ENCODE data around the gene HLA-E. TPM values are rescaled to one million over a fixed set of nuclear protein-coding genes. Genes with fewer than 3 reads are reported as not detected.

HLA-E gene
- total and polyA plus RNA-seq, 2 donors (not counting 3 experiments of a cell fraction or from before 2014, with no cell fraction given): 271 to 298 TPM

GRCh38 chr6:30461055-30461454 is 28.3 kb upstream of the HLA-E start:
- H3K9me3 ChIP-seq (replicated peaks; ENCODE audit: control insufficient read depth, insufficient read depth, low read length): no peaks in the 10 kb centered on the region
- no peaks in the 10 kb centered on the region for H3K79me2 ChIP-seq (ENCODE audit: control insufficient read depth, insufficient read depth, low read length)
- H4K20me1 ChIP-seq (replicated peaks; ENCODE audit: control insufficient read depth, extremely low read depth, insufficient read depth, low read length): no peaks in the 10 kb centered on the region
- no peak overlapping the region for H3K9ac ChIP-seq (replicated peaks; ENCODE audit: extremely low read depth, insufficient read depth, low read length)
- POLR2A ChIA-PET: no interaction called here
- no peak overlapping the region for H3K4me2 ChIP-seq (ENCODE audit: insufficient read depth, low read length)
- no peak overlapping the region for H3K4me3 ChIP-seq (replicated peaks in 1 of 3; ENCODE audit: insufficient read depth in 1 of 3, low read depth in 1 of 3, low read length in 3 of 3)
- H3K27me3 ChIP-seq (ENCODE audit: control insufficient read depth in 2 of 2, insufficient read depth in 2 of 2, low read length in 2 of 2): peaks cover 78 to 94% of the 10 kb centered on the region in 2 experiments
- no peak for TF ChIP-seq POLR2AphosphoS5 (IDR thresholded peaks at IDR 0.05; ENCODE audit: insufficient read depth, low read depth, low read length)
- no peak for TF ChIP-seq POLR2A (IDR thresholded peaks at IDR 0.05; ENCODE audit: low read depth, low read length)
- TF ChIP-seq EZH2 (IDR thresholded peaks at IDR 0.05; ENCODE audit: borderline replicate concordance, low read depth, low read length, severe bottlenecking): no peak
- TF ChIP-seq FOS (IDR thresholded peaks at IDR 0.05; ENCODE audit: borderline replicate concordance, insufficient read depth, low read length): no peak
- TF ChIP-seq MYC (IDR thresholded peaks at IDR 0.05; ENCODE audit: low read depth, low read length): no peak
- no peak for TF ChIP-seq GATA2 (IDR thresholded peaks at IDR 0.05; ENCODE audit: insufficient read depth, insufficient read length, low read depth, low read length)
- TF ChIP-seq, protein P1, sequence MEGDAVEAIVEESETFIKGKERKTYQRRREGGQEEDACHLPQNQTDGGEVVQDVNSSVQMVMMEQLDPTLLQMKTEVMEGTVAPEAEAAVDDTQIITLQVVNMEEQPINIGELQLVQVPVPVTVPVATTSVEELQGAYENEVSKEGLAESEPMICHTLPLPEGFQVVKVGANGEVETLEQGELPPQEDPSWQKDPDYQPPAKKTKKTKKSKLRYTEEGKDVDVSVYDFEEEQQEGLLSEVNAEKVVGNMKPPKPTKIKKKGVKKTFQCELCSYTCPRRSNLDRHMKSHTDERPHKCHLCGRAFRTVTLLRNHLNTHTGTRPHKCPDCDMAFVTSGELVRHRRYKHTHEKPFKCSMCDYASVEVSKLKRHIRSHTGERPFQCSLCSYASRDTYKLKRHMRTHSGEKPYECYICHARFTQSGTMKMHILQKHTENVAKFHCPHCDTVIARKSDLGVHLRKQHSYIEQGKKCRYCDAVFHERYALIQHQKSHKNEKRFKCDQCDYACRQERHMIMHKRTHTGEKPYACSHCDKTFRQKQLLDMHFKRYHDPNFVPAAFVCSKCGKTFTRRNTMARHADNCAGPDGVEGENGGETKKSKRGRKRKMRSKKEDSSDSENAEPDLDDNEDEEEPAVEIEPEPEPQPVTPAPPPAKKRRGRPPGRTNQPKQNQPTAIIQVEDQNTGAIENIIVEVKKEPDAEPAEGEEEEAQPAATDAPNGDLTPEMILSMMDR (IDR thresholded peaks at IDR 0.05; ENCODE audit: extremely low read depth in 1 of 2, insufficient read depth in 1 of 2, low read depth in 1 of 2, low read length in 2 of 2): no peak
- TF ChIP-seq, protein P2, sequence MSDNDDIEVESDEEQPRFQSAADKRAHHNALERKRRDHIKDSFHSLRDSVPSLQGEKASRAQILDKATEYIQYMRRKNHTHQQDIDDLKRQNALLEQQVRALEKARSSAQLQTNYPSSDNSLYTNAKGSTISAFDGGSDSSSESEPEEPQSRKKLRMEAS (IDR thresholded peaks at IDR 0.05; ENCODE audit: insufficient read depth, insufficient read length): no peak
- TF ChIP-seq JUN (IDR thresholded peaks at IDR 0.05; ENCODE audit: borderline replicate concordance, insufficient read depth, insufficient read length, low read depth): no peak
- CTCF ChIA-PET: no interaction called here
- no peaks in the 10 kb centered on the region for H3K36me3 ChIP-seq (ENCODE audit: control insufficient read depth in 2 of 2, extremely low read depth in 1 of 2, insufficient read depth in 2 of 2, low read length in 2 of 2)
- H3K4me1 ChIP-seq (ENCODE audit: control insufficient read depth, extremely low read depth, insufficient read depth, low read length): peaks cover 2% of the 10 kb centered on the region
- H3K27ac ChIP-seq (ENCODE audit: insufficient read depth, low read depth, low read length): no peak overlapping the region
- intact Hi-C loops (cut with micrococcal nuclease): no loop called here
- dilution Hi-C loops (cut with MboI; ENCODE audit: extremely low pct_ligation_motif_present, low sequenced_read_pairs): no loop called here
- FAIRE-seq (no peak), DNase-seq (ENCODE audit: low read depth, low spot score) (no peak)
- no TSS peak for BruUV-seq (replicated peaks)
- H2AFZ ChIP-seq (ENCODE audit: low read depth, low read length): no peak overlapping the region
- H3K9me1 ChIP-seq (replicated peaks; ENCODE audit: control insufficient read depth, extremely low read depth, insufficient read depth, low read length): no peaks in the 10 kb centered on the region
